ENCODE measurements around the gene SLC25A21.

DNA sequence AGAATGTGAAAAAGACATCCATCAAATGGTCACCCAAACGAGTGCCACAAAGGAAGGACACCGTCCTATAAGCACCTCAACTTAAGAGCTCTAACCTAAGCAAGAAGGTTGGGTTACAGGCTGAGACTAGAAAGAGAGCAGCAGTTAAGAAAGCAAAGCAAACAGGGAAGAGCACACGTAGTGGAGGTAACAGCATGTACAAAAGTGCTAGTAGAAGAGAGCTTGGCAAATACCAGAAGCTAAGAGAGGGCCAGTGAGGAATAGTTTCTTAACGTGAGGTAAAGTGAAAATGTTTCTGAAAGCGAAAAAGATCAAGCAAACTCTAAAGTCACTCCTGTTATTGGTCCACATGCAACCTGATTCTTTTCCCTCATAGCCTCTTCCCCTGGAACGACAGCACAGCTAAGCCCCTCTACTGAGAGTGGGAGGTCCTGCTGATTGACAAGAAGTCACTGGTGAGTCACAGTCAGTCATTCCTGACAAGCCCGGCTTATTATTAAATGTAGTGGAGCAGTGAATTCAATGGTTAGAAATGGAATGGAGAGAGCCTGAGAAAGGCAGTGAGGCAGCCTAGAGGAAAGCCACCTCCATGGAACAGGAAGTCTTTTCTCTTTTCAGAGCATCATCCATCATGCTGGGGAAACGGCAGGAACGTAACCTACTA lies 204.4 kb downstream of the SLC25A21 start:
- no peak for TF ChIP-seq ZNF223 (tag by site-specific recombination; IDR thresholded peaks at IDR 0.05)
- TF ChIP-seq, protein P1, sequence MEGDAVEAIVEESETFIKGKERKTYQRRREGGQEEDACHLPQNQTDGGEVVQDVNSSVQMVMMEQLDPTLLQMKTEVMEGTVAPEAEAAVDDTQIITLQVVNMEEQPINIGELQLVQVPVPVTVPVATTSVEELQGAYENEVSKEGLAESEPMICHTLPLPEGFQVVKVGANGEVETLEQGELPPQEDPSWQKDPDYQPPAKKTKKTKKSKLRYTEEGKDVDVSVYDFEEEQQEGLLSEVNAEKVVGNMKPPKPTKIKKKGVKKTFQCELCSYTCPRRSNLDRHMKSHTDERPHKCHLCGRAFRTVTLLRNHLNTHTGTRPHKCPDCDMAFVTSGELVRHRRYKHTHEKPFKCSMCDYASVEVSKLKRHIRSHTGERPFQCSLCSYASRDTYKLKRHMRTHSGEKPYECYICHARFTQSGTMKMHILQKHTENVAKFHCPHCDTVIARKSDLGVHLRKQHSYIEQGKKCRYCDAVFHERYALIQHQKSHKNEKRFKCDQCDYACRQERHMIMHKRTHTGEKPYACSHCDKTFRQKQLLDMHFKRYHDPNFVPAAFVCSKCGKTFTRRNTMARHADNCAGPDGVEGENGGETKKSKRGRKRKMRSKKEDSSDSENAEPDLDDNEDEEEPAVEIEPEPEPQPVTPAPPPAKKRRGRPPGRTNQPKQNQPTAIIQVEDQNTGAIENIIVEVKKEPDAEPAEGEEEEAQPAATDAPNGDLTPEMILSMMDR (tag by site-specific recombination; IDR thresholded peaks at IDR 0.05), result no peak
- TF ChIP-seq, protein P2, sequence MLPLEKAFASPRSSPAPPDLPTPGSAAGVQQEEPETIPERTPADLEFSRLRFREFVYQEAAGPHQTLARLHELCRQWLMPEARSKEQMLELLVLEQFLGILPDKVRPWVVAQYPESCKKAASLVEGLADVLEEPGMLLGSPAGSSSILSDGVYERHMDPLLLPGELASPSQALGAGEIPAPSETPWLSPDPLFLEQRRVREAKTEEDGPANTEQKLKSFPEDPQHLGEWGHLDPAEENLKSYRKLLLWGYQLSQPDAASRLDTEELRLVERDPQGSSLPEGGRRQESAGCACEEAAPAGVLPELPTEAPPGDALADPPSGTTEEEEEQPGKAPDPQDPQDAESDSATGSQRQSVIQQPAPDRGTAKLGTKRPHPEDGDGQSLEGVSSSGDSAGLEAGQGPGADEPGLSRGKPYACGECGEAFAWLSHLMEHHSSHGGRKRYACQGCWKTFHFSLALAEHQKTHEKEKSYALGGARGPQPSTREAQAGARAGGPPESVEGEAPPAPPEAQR (tag by site-specific recombination; IDR thresholded peaks at IDR 0.05), result no peak
- TF ChIP-seq ZFP37 (tag by site-specific recombination; IDR thresholded peaks at IDR 0.05), result no peak
- TF ChIP-seq ZNF768 (tag by site-specific recombination; IDR thresholded peaks at IDR 0.05), result no peak
- no peak for TF ChIP-seq YY1 (tag by site-specific recombination; IDR thresholded peaks at IDR 0.05)
- TF ChIP-seq, protein P3, sequence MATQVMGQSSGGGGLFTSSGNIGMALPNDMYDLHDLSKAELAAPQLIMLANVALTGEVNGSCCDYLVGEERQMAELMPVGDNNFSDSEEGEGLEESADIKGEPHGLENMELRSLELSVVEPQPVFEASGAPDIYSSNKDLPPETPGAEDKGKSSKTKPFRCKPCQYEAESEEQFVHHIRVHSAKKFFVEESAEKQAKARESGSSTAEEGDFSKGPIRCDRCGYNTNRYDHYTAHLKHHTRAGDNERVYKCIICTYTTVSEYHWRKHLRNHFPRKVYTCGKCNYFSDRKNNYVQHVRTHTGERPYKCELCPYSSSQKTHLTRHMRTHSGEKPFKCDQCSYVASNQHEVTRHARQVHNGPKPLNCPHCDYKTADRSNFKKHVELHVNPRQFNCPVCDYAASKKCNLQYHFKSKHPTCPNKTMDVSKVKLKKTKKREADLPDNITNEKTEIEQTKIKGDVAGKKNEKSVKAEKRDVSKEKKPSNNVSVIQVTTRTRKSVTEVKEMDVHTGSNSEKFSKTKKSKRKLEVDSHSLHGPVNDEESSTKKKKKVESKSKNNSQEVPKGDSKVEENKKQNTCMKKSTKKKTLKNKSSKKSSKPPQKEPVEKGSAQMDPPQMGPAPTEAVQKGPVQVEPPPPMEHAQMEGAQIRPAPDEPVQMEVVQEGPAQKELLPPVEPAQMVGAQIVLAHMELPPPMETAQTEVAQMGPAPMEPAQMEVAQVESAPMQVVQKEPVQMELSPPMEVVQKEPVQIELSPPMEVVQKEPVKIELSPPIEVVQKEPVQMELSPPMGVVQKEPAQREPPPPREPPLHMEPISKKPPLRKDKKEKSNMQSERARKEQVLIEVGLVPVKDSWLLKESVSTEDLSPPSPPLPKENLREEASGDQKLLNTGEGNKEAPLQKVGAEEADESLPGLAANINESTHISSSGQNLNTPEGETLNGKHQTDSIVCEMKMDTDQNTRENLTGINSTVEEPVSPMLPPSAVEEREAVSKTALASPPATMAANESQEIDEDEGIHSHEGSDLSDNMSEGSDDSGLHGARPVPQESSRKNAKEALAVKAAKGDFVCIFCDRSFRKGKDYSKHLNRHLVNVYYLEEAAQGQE (tag by site-specific recombination; IDR thresholded peaks at IDR 0.05), result no peak
- no peak for TF ChIP-seq ZNF10 (tag by site-specific recombination; IDR thresholded peaks at IDR 0.05)
- TF ChIP-seq ZNF558 (tag by site-specific recombination; IDR thresholded peaks at IDR 0.05), result no peak
- no peak for TF ChIP-seq ZNF785 (tag by site-specific recombination; IDR thresholded peaks at IDR 0.05)
